GM06990 (cell line): ENCODE data around the gene PIK3R4.

Source experiments
- DNase-seq: peaks from one replicate; pipeline ENCODE4 v3.0.0-alpha.2; 2011; ENCODE audit not compliant: insufficient read length; ENCODE audit errors: extremely low read depth
- H3K27me3 ChIP-seq: replicated peaks from 2 replicates; pipeline ENCODE4 v1.6.0; 2011; ENCODE audit warnings: low read length; ENCODE audit not compliant: control insufficient read depth, insufficient read depth
- H3K36me3 ChIP-seq: 2 replicates; pipeline ENCODE4 v1.5.1; 2011; ENCODE audit warnings: low read length; ENCODE audit not compliant: control insufficient read depth, insufficient read depth
- H3K4me3 ChIP-seq: replicated peaks from 2 replicates; pipeline ENCODE4 v1.5.1; 2011; ENCODE audit warnings: low read depth, mild to moderate bottlenecking, control low read depth, low read length
- CTCF ChIP-seq: IDR thresholded peaks from 2 replicates; pipeline ENCODE4 v1.5.1; 2011; ENCODE audit warnings: low read length, control low read depth, mild to moderate bottlenecking, inconsistent platforms; ENCODE audit not compliant: insufficient read depth, poor library complexity, severe bottlenecking

Gene PIK3R4

DNA sequence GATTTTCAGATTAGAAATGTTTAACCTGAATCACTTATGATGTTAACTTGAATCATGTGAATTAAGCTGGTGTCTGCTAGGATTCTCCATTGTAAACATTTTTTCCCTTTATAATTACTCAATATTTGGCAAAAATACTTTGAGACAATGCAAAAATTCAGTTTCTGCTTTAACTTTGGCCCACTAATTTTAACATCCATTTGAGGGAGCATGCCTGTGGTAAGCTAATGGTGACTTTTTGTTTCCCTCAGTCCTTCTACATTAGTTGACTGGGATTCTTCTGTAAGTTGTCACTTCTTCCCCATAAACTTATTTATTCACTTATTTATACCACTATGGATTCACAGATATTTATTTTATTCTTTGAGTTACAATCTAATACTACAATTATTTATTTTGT, 59.3 kb downstream of the PIK3R4 start:
- H3K27me3 ChIP-seq = no peaks in the 10 kb centered on the region
- DNase-seq = no peak
- TF ChIP-seq CTCF = no peak
- H3K4me3 ChIP-seq = no peak overlapping the region
- H3K36me3 ChIP-seq = peaks cover 2% of the 10 kb centered on the region

GRCh38 chr3:130686833-130687232, 59.8 kb downstream of the PIK3R4 start:
- no peaks in the 10 kb centered on the region for H3K27me3 ChIP-seq
- no peak for TF ChIP-seq CTCF
- no peak overlapping the region for H3K4me3 ChIP-seq
- DNase-seq = no peak
- peaks cover 2% of the 10 kb centered on the region for H3K36me3 ChIP-seq

DNA sequence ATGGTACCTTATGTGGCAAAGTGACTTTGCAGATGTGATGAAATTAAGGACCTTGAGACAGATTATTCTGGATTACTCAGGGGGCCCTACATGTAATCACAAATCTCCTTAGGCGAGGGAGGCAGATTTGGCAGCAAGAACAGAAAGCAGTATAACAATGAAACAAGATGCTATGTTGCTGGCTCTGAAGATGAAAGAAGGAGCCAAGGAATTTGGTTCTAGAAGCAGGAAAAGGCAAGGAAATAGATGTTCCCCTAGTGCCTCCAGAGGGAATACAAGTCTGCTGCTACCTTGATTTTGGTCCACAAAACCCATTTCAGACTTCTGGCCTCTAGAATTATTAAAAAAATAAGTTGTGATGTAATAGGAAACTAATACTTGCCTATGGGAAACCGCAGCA, 64.5 kb downstream of the PIK3R4 start:
- DNase-seq = no peak
- TF ChIP-seq CTCF = no peak
- no peaks in the 10 kb centered on the region for H3K27me3 ChIP-seq
- peaks cover 2% of the 10 kb centered on the region for H3K36me3 ChIP-seq
- no peak overlapping the region for H3K4me3 ChIP-seq

DNA sequence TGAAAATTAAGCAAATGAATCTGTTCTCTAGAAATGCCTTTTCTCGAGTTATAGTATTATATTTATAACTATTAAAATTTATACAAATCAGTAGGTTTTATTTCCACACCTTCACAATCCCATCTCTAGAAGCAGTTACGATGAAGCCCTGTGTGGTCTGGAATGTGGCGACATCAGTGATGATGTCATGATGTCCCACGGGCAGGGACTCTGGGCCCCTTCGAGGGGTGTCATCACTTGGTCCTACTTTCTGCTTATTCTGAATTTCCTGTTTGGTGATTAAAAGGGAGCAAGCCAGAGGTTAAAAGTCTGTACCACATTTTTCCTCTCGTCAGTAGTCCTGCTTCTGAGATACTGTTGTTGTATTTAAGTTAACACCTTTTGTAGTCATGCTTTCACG, 67.4 kb downstream of the PIK3R4 start:
- Histone ChIP-seq H3K36me3 (peaks cover 4% of the 10 kb centered on the region), H3K27me3 (no peaks in the 10 kb centered on the region), H3K4me3 (no peak overlapping the region)
- no peak for DNase-seq
- TF ChIP-seq CTCF = no peak

- Histone ChIP-seq H3K27me3 (no peaks in the 10 kb centered on the region), H3K36me3 (peaks cover 2% of the 10 kb centered on the region), H3K4me3 (no peak overlapping the region)
- no peak for TF ChIP-seq CTCF
- DNase-seq = no peak
Measured at GRCh38 chr3:130677343-130677742, 69.3 kb downstream of the PIK3R4 start.
